SK-N-SH treated with all-trans-retinoic acid at 6 μM for 48 hours (cell line): ENCODE data around the gene UNKL.
"Not testable (repeated sequence)": the region's sequence is repeated elsewhere in the genome, so short reads cannot be mapped to it uniquely, and the experiment has no call there.

Experiments used
- ATAC-seq: fragments of 200-7000 bp; cut with Tn5 transposase; 3 replicates; pipeline ENCODE4 v1.9.1; 2020; ENCODE audit warnings: mild to moderate bottlenecking, moderate library complexity
- ARNTL ChIP-seq: fragments of 450-650 bp; formaldehyde crosslinking; IDR thresholded peaks from 2 replicates; pipeline ENCODE4 v1.5.0; 2020; ENCODE audit warnings: low read depth, mild to moderate bottlenecking, moderate library complexity, borderline replicate concordance
- BACH2 ChIP-seq: fragments of 250-450 bp; sonication (Bioruptor Pico); IDR thresholded peaks from 2 replicates; pipeline ENCODE4 v1.9.0; 2021; ENCODE audit warnings: mild to moderate bottlenecking, borderline replicate concordance
- CSDC2 ChIP-seq: fragments of 250-450 bp; sonication (Bioruptor Pico); IDR thresholded peaks from 2 replicates; pipeline ENCODE4 v1.5.0; 2020; ENCODE audit warnings: mild to moderate bottlenecking, moderate library complexity
- ESRRG ChIP-seq: fragments of 250-450 bp; sonication (Bioruptor Pico); IDR thresholded peaks from 2 replicates; pipeline ENCODE4 v1.6.1; 2021; ENCODE audit warnings: mild to moderate bottlenecking
- GLIS3 ChIP-seq: fragments of 250-450 bp; sonication (Bioruptor Pico); IDR thresholded peaks from 2 replicates; pipeline ENCODE4 v1.5.0; 2020; ENCODE audit warnings: mild to moderate bottlenecking, moderate library complexity
- ISL1 ChIP-seq: fragments of 250-450 bp; sonication (Bioruptor Pico); IDR thresholded peaks from 2 replicates; pipeline ENCODE4 v2.1.2; 2022; ENCODE audit warnings: mild to moderate bottlenecking, moderate library complexity
- OSR1 ChIP-seq: fragments of 250-450 bp; sonication (Bioruptor Pico); IDR thresholded peaks from 2 replicates; pipeline ENCODE4 v1.8.0; 2022; ENCODE audit warnings: moderate library complexity, mild to moderate bottlenecking, inconsistent platforms
- PPARA ChIP-seq: fragments of 250-450 bp; sonication (Bioruptor Pico); IDR thresholded peaks from 2 replicates; pipeline ENCODE4 v1.5.0; 2020; ENCODE audit warnings: mild to moderate bottlenecking, borderline replicate concordance
- RARB ChIP-seq: fragments of 250-450 bp; sonication (Bioruptor Pico); IDR thresholded peaks from 2 replicates; pipeline ENCODE4 v1.8.0; 2021; ENCODE audit warnings: mild to moderate bottlenecking, moderate library complexity
- TCF4 ChIP-seq: fragments of 250-450 bp; sonication (Bioruptor Pico); IDR thresholded peaks from 2 replicates; pipeline ENCODE4 v1.8.0; 2021; ENCODE audit warnings: mild to moderate bottlenecking, moderate library complexity, borderline replicate concordance
- TOX ChIP-seq: fragments of 250-450 bp; sonication (Bioruptor Pico); IDR thresholded peaks from 2 replicates; pipeline ENCODE4 v1.8.0; 2021; ENCODE audit warnings: mild to moderate bottlenecking, moderate library complexity, borderline replicate concordance
- ZC3H10 ChIP-seq: fragments of 250-450 bp; sonication (Bioruptor Pico); IDR thresholded peaks from 2 replicates; pipeline ENCODE4 v1.5.1; 2021; ENCODE audit warnings: mild to moderate bottlenecking, moderate library complexity
- ZFP3 ChIP-seq: fragments of 250-450 bp; sonication (Bioruptor Pico); IDR thresholded peaks from 2 replicates; pipeline ENCODE4 v1.5.0; 2020; ENCODE audit warnings: mild to moderate bottlenecking, moderate library complexity
- ZFP30 ChIP-seq: fragments of 450-650 bp; formaldehyde crosslinking; IDR thresholded peaks from 2 replicates; pipeline ENCODE4 v1.5.0; 2022; ENCODE audit warnings: mild to moderate bottlenecking, moderate library complexity
- ZNF565 ChIP-seq: fragments of 450-650 bp; formaldehyde crosslinking; conservative IDR thresholded peaks from 2 replicates; pipeline ENCODE4 v1.5.0; 2020; ENCODE audit warnings: low read depth, mild to moderate bottlenecking, moderate library complexity
- ZNF70 ChIP-seq: fragments of 450-650 bp; formaldehyde crosslinking; IDR thresholded peaks from 2 replicates; pipeline ENCODE4 v1.5.0; 2020; ENCODE audit warnings: mild to moderate bottlenecking, moderate library complexity
- ZNF8 ChIP-seq: fragments of 450-650 bp; formaldehyde crosslinking; IDR thresholded peaks from 2 replicates; pipeline ENCODE4 v1.5.0; 2020; ENCODE audit warnings: mild to moderate bottlenecking, moderate library complexity
- TF ChIP-seq, protein P1 (sequence below): fragments of 250-450 bp; sonication (Bioruptor Pico); IDR thresholded peaks from 2 replicates; pipeline ENCODE4 v1.8.0; 2020; ENCODE audit warnings: mild to moderate bottlenecking, moderate library complexity, borderline replicate concordance
- TF ChIP-seq, protein P2 (sequence below): fragments of 250-450 bp; sonication (Bioruptor Pico); IDR thresholded peaks from 2 replicates; pipeline ENCODE4 v1.5.0; 2020; ENCODE audit warnings: mild to moderate bottlenecking, moderate library complexity
- TF ChIP-seq, protein P3 (sequence below): fragments of 250-450 bp; sonication (Bioruptor Pico); IDR thresholded peaks from 2 replicates; pipeline ENCODE4 v1.5.1; 2020; ENCODE audit warnings: low read depth, mild to moderate bottlenecking, moderate library complexity
- TF ChIP-seq, protein P4 (sequence below): fragments of 250-450 bp; sonication (Bioruptor Pico); IDR thresholded peaks from 2 replicates; pipeline ENCODE4 v1.8.0; 2021; ENCODE audit warnings: low read depth, mild to moderate bottlenecking, moderate library complexity, borderline replicate concordance
- TF ChIP-seq, protein P5 (sequence below): fragments of 250-450 bp; sonication (Bioruptor Pico); IDR thresholded peaks from 2 replicates; pipeline ENCODE4 v1.5.1; 2021; ENCODE audit warnings: mild to moderate bottlenecking, moderate library complexity

The UNKL gene

DNA sequence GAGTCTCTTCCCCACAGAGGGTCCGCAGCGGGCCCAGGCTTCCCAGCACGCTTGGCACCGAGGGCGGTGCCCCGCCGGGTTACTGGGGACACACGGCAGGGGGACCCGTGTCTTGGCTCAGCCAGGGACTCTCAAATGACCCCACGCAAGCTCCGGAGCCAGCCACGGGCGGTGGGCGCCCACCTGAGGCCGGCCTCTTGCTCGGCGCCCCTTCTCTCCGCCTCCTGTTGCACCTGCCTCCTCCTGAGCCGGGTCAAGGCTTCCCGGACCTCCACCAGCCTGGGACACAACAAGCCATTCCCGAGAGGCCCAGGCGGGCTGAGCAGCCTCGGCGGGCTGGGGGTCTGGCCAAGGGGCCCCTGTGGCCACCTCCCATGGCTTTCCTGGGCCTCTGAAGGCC lies 28.2 kb upstream of the UNKL start:
- TF ChIP-seq TCF4 (CRISPR knock-in tag) = no peak
- no peak for TF ChIP-seq ZFP30 (CRISPR knock-in tag)
- TF ChIP-seq ZNF8 (CRISPR knock-in tag) = no peak
- TF ChIP-seq, protein P1, sequence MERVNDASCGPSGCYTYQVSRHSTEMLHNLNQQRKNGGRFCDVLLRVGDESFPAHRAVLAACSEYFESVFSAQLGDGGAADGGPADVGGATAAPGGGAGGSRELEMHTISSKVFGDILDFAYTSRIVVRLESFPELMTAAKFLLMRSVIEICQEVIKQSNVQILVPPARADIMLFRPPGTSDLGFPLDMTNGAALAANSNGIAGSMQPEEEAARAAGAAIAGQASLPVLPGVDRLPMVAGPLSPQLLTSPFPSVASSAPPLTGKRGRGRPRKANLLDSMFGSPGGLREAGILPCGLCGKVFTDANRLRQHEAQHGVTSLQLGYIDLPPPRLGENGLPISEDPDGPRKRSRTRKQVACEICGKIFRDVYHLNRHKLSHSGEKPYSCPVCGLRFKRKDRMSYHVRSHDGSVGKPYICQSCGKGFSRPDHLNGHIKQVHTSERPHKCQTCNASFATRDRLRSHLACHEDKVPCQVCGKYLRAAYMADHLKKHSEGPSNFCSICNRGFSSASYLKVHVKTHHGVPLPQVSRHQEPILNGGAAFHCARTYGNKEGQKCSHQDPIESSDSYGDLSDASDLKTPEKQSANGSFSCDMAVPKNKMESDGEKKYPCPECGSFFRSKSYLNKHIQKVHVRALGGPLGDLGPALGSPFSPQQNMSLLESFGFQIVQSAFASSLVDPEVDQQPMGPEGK = no peak
- TF ChIP-seq PPARA = no peak
- no peak for TF ChIP-seq ESRRG (CRISPR knock-in tag)
- no peak for TF ChIP-seq OSR1 (CRISPR knock-in tag)
- TF ChIP-seq, protein P2, sequence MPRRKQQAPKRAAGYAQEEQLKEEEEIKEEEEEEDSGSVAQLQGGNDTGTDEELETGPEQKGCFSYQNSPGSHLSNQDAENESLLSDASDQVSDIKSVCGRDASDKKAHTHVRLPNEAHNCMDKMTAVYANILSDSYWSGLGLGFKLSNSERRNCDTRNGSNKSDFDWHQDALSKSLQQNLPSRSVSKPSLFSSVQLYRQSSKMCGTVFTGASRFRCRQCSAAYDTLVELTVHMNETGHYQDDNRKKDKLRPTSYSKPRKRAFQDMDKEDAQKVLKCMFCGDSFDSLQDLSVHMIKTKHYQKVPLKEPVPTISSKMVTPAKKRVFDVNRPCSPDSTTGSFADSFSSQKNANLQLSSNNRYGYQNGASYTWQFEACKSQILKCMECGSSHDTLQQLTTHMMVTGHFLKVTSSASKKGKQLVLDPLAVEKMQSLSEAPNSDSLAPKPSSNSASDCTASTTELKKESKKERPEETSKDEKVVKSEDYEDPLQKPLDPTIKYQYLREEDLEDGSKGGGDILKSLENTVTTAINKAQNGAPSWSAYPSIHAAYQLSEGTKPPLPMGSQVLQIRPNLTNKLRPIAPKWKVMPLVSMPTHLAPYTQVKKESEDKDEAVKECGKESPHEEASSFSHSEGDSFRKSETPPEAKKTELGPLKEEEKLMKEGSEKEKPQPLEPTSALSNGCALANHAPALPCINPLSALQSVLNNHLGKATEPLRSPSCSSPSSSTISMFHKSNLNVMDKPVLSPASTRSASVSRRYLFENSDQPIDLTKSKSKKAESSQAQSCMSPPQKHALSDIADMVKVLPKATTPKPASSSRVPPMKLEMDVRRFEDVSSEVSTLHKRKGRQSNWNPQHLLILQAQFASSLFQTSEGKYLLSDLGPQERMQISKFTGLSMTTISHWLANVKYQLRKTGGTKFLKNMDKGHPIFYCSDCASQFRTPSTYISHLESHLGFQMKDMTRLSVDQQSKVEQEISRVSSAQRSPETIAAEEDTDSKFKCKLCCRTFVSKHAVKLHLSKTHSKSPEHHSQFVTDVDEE (CRISPR knock-in tag) = no peak
- TF ChIP-seq GLIS3 (CRISPR knock-in tag) = no peak
- no peak for TF ChIP-seq CSDC2 (CRISPR knock-in tag)
- TF ChIP-seq, protein P3, sequence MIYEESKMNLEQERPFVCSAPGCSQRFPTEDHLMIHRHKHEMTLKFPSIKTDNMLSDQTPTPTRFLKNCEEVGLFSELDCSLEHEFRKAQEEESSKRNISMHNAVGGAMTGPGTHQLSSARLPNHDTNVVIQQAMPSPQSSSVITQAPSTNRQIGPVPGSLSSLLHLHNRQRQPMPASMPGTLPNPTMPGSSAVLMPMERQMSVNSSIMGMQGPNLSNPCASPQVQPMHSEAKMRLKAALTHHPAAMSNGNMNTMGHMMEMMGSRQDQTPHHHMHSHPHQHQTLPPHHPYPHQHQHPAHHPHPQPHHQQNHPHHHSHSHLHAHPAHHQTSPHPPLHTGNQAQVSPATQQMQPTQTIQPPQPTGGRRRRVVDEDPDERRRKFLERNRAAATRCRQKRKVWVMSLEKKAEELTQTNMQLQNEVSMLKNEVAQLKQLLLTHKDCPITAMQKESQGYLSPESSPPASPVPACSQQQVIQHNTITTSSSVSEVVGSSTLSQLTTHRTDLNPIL = no peak
- no peak for TF ChIP-seq ARNTL
- TF ChIP-seq ZC3H10 (CRISPR knock-in tag) = no peak
- no peak for TF ChIP-seq RARB
- TF ChIP-seq, protein P4, sequence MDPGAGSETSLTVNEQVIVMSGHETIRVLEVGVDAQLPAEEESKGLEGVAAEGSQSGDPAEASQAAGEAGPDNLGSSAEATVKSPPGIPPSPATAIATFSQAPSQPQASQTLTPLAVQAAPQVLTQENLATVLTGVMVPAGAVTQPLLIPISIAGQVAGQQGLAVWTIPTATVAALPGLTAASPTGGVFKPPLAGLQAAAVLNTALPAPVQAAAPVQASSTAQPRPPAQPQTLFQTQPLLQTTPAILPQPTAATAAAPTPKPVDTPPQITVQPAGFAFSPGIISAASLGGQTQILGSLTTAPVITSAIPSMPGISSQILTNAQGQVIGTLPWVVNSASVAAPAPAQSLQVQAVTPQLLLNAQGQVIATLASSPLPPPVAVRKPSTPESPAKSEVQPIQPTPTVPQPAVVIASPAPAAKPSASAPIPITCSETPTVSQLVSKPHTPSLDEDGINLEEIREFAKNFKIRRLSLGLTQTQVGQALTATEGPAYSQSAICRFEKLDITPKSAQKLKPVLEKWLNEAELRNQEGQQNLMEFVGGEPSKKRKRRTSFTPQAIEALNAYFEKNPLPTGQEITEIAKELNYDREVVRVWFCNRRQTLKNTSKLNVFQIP (CRISPR knock-in tag) = no peak
- TF ChIP-seq BACH2 = no peak
- no peak for TF ChIP-seq ISL1
- TF ChIP-seq ZNF70 = no peak
- TF ChIP-seq, protein P5, sequence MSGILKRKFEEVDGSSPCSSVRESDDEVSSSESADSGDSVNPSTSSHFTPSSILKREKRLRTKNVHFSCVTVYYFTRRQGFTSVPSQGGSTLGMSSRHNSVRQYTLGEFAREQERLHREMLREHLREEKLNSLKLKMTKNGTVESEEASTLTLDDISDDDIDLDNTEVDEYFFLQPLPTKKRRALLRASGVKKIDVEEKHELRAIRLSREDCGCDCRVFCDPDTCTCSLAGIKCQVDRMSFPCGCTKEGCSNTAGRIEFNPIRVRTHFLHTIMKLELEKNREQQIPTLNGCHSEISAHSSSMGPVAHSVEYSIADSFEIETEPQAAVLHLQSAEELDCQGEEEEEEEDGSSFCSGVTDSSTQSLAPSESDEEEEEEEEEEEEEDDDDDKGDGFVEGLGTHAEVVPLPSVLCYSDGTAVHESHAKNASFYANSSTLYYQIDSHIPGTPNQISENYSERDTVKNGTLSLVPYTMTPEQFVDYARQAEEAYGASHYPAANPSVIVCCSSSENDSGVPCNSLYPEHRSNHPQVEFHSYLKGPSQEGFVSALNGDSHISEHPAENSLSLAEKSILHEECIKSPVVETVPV (CRISPR knock-in tag) = no peak
- TF ChIP-seq ZFP3 (CRISPR knock-in tag) = no peak
- no peak for ATAC-seq

DNA sequence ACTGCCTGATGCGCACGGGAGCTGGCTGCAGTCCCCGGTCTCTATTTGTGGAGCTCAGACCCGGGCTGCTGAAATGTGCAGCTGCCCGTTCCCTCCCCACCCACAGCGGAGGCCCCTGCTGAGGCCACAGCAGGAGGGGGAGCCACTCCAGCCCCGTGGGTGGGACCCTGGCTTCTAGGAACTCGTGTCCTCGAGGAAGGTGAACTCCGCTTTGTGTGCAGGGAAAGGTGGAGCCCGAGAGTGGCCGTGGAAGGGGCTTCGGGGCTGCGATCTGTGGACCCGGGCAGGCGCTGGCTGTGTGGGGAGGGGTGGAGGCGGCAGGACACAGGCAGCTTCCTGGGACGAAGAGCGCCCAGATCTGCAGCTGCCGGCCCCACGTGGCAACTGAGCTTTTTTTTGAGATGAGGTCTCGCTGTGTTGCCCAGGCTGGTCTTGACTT lies 26.9 kb upstream of the UNKL start:
- TF ChIP-seq ZNF70 (no peak), ESRRG (CRISPR knock-in tag) (no peak), ZNF565 (CRISPR knock-in tag) (no peak), ZFP3 (CRISPR knock-in tag) (no peak), ISL1 (no peak), PPARA (no peak), TOX (CRISPR knock-in tag) (no peak), ZFP30 (CRISPR knock-in tag) (no peak), ZNF8 (CRISPR knock-in tag) (no peak)
- TF ChIP-seq, protein P3 = no peak
- ATAC-seq = no peak

DNA sequence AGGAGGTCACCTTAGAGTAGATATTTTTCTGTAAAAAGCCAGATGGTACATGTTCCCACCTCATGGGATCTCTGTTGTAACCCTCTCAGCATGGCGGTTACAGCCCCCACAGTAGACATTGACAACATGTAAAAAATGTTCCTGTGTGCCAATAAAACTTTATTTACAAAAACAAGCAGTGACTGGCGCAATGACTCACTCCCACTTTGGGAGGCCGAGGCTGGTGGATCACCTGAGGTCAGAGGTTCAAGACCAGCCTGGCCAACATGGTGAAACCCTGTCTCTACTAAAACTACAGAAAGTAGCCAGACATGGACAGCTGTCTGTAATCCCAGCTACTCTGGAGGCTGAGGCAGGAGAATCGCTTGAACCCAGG lies 25.2 kb upstream of the UNKL start:
- ATAC-seq = not testable (repeated sequence)
